Keratinocyte (primary cell): ENCODE results near the gene MBD1. TPM values are rescaled to one million over a fixed set of nuclear protein-coding genes. Genes with fewer than 3 reads are reported as not detected.

ENCODE experiments used
- DNase-seq: peaks from one replicate; pipeline ENCODE4 v3.0.0-alpha.2; 2011; ENCODE audit warnings: low read depth, missing footprints, low spot score
- FAIRE-seq: peaks from 2 replicates; lab custom pipeline; 2011; peaks lifted over from hg19 to GRCh38; lab: Jason Lieb, UNC
- H2AFZ ChIP-seq: 2 replicates; pipeline ENCODE4 v1.6.0; 2012; ENCODE audit warnings: low read length, control low read depth, inconsistent platforms; ENCODE audit not compliant: control insufficient read depth
- H3K27ac ChIP-seq: 2 replicates; pipeline ENCODE4 v1.5.1; 2011; ENCODE audit warnings: low read length; ENCODE audit not compliant: control insufficient read depth, insufficient read depth
- H3K27me3 ChIP-seq: 3 replicates; pipeline ENCODE4 v1.6.0; 2011; ENCODE audit warnings: low read length; ENCODE audit not compliant: control insufficient read depth, insufficient read depth; ENCODE audit errors: extremely low read depth
- H3K36me3 ChIP-seq, 2 experiments: 2 replicates in 1 of 2; 3 replicates in 1 of 2; pipeline ENCODE4 v1.5.1; 2011; ENCODE audit warnings: low read length in 2 of 2, mild to moderate bottlenecking in 1 of 2; ENCODE audit not compliant: control insufficient read depth in 2 of 2, insufficient read depth in 2 of 2; ENCODE audit errors: extremely low read depth in 1 of 2
- H3K4me1 ChIP-seq: 3 replicates; pipeline ENCODE4 v1.5.1; 2011; ENCODE audit warnings: low read length; ENCODE audit not compliant: control insufficient read depth, insufficient read depth; ENCODE audit errors: extremely low read depth
- H3K4me2 ChIP-seq: 3 replicates; pipeline ENCODE4 v1.6.0; 2011; ENCODE audit warnings: low read depth, low read length; ENCODE audit not compliant: control insufficient read depth, insufficient read depth; ENCODE audit errors: extremely low read depth
- H3K4me3 ChIP-seq, 3 experiments: fragments of 200-600 bp in 1 of 3; sonication (generic) in 1 of 3; 2 replicates in 2 of 3; 3 replicates in 1 of 3; pipeline ENCODE4 v1.5.1; 2011 to 2016; ENCODE audit warnings: low read length in 3 of 3, mild to moderate bottlenecking in 3 of 3, control low read depth in 2 of 3, inconsistent platforms in 1 of 3, low read depth in 1 of 3, mixed read lengths in 1 of 3, mixed run types in 1 of 3, moderate library complexity in 1 of 3; ENCODE audit not compliant: control insufficient read depth in 2 of 3, insufficient read depth in 2 of 3; ENCODE audit errors: extremely low read depth in 1 of 3
- H3K79me2 ChIP-seq: 2 replicates; pipeline ENCODE4 v1.6.0; 2012; ENCODE audit warnings: low read length; ENCODE audit not compliant: control insufficient read depth, insufficient read depth
- H3K9ac ChIP-seq: 3 replicates; pipeline ENCODE4 v1.6.0; 2011; ENCODE audit warnings: low read length; ENCODE audit not compliant: control insufficient read depth, insufficient read depth; ENCODE audit errors: extremely low read depth
- H3K9me1 ChIP-seq: 3 replicates; pipeline ENCODE4 v1.6.0; 2011; ENCODE audit warnings: low read length; ENCODE audit not compliant: control insufficient read depth, insufficient read depth; ENCODE audit errors: extremely low read depth
- H3K9me3 ChIP-seq: 2 replicates; pipeline ENCODE4 v1.5.1; 2012; ENCODE audit warnings: low read depth, low read length; ENCODE audit not compliant: control insufficient read depth
- H4K20me1 ChIP-seq: 3 replicates; pipeline ENCODE4 v1.6.0; 2011; ENCODE audit warnings: low read length; ENCODE audit not compliant: control insufficient read depth, insufficient read depth; ENCODE audit errors: extremely low read depth
- EZH2 ChIP-seq: IDR thresholded peaks from one replicate; pipeline ENCODE4 v1.6.1; 2012; ENCODE audit warnings: inconsistent platforms, mild to moderate bottlenecking, low read length, moderate library complexity
- dilution Hi-C: fragments of 300-500 bp; cut with MboI; formaldehyde crosslinking; loops from one replicate; pipeline ENCODE4 v1.7.0; 2020; ENCODE audit warnings: low sequenced_read_pairs; ENCODE audit not compliant: extremely low pct_ligation_motif_present
- polyA plus RNA-seq, 5 experiments: library from polyadenylated mRNA; depleted of rRNA in 3 of 5; stranded (reverse) in 3 of 5; stranded (forward) in 1 of 5; unstranded in 1 of 5; fragments of >200 nt; gene quantifications; 1 replicate in 1 of 5; 2 replicates in 3 of 5; 3 replicates in 1 of 5; pipeline versions ENCODE4 v1.2.1 to v1.2.3, GENCODE V29; 2011 to 2012; ENCODE audit warnings: missing spikeins in 2 of 5, low read depth in 1 of 5, low replicate concordance in 1 of 5
- TF ChIP-seq, protein P1 (sequence below), 3 experiments: IDR thresholded peaks in 1 of 3; conservative IDR thresholded peaks in 1 of 3; optimal IDR thresholded peaks in 1 of 3; 2 replicates in 2 of 3; 3 replicates in 1 of 3; pipeline versions ENCODE3 to v1.5.1; 2011; ENCODE audit warnings: low read length in 3 of 3, mild to moderate bottlenecking in 3 of 3, moderate library complexity in 2 of 3, control low read depth in 1 of 3, inconsistent platforms in 1 of 3; ENCODE audit not compliant: insufficient read depth in 2 of 3; ENCODE audit errors: extremely low read depth in 1 of 3

MBD1 gene
- polyA plus RNA-seq, 1 donor (not counting 4 experiments of a cell fraction or from before 2014, with no cell fraction given), result 64.2 TPM

DNA sequence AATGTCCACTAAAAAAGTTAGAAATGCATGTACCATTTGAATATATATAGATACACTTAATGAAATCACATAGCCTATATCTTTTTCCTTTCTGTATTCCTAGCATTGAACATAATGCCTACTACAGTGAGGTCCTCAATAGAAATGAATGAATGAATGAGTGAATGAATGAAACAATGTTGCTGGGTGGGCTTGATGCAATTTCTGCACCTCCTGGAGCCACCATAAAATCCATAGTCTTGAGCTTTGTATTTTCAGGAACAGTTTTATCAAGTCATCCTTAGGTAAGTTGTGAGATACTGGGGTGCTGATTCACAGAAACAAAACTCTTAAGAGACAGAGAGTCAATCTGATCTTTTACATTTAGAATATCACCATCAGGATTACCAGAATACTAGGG, 18.3 kb downstream of the MBD1 start:
- no peak overlapping the region for H3K27ac ChIP-seq
- H3K9ac ChIP-seq, result no peak overlapping the region
- H4K20me1 ChIP-seq, result no peaks in the 10 kb centered on the region
- no peaks in the 10 kb centered on the region for H3K9me3 ChIP-seq
- TF ChIP-seq EZH2, result no peak
- DNase-seq (no peak), FAIRE-seq (no peak)
- H3K4me2 ChIP-seq, result no peak overlapping the region
- no peaks in the 10 kb centered on the region for H3K9me1 ChIP-seq
- H3K79me2 ChIP-seq, result no peaks in the 10 kb centered on the region
- peaks cover 7% of the 10 kb centered on the region for H3K4me1 ChIP-seq
- H2AFZ ChIP-seq, result no peak overlapping the region
- H3K27me3 ChIP-seq, result no peaks in the 10 kb centered on the region
- H3K4me3 ChIP-seq, result no peak overlapping the region
- no peaks in the 10 kb centered on the region for H3K36me3 ChIP-seq
- dilution Hi-C loops, result no loop called here

DNA sequence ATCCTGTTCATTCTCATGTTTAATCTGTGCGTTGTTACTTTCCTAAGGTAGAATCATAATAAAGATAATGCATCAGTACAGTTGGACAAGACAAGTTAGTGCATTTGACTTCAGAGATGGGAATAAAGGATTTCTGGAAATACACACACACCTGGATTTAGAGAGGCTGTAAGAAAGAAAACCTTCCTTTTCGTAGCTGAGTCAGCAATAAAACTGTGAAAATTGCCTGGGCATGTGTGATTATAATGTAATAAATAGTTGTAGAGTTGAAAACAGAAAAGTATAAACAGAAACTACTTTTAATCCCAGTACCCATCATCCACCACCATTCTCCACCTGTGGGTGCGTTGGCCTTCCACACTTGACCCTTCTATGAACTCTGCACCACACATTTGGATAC, 30.4 kb downstream of the MBD1 start:
- Histone ChIP-seq H3K4me1 (no peaks in the 10 kb centered on the region), H2AFZ (no peak overlapping the region), H3K9me3 (no peaks in the 10 kb centered on the region), H3K4me2 (no peak overlapping the region), H4K20me1 (no peaks in the 10 kb centered on the region), H3K4me3 (no peak overlapping the region), H3K9me1 (no peaks in the 10 kb centered on the region), H3K27ac (no peak overlapping the region), H3K27me3 (no peaks in the 10 kb centered on the region), H3K79me2 (no peaks in the 10 kb centered on the region), H3K36me3 (no peaks in the 10 kb centered on the region), H3K9ac (no peak overlapping the region)
- TF ChIP-seq, protein P1, sequence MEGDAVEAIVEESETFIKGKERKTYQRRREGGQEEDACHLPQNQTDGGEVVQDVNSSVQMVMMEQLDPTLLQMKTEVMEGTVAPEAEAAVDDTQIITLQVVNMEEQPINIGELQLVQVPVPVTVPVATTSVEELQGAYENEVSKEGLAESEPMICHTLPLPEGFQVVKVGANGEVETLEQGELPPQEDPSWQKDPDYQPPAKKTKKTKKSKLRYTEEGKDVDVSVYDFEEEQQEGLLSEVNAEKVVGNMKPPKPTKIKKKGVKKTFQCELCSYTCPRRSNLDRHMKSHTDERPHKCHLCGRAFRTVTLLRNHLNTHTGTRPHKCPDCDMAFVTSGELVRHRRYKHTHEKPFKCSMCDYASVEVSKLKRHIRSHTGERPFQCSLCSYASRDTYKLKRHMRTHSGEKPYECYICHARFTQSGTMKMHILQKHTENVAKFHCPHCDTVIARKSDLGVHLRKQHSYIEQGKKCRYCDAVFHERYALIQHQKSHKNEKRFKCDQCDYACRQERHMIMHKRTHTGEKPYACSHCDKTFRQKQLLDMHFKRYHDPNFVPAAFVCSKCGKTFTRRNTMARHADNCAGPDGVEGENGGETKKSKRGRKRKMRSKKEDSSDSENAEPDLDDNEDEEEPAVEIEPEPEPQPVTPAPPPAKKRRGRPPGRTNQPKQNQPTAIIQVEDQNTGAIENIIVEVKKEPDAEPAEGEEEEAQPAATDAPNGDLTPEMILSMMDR (optimal IDR thresholded peaks at IDR 0.05 in 1 of 3, IDR thresholded peaks at IDR 0.05 in 1 of 3, conservative IDR thresholded peaks at IDR 0.05 in 1 of 3; ENCODE audit: extremely low read depth in 1 of 3, insufficient read depth in 2 of 3, low read length in 3 of 3), result no peak
- no peak for TF ChIP-seq EZH2
- FAIRE-seq (no peak), DNase-seq (no peak)
- dilution Hi-C loops, result no loop called here

DNA sequence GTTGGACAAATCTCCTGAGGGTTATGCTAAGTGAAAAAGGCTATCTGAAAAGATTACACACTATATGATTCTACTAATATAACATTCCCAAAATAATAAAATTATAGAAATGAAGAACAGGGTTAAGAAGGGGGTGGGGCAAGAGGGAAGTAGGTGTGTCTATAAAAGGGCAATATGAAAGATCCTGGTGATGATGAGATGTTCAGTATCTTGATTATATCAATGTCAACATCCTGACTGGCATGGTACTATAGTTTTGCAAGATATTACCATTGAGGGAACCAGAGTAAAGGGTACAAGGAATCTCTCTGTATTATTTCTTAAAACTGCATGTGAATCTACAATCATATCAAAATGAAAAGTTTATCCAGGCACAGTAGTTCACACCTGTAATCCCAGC, 31.7 kb downstream of the MBD1 start:
- no peak for TF ChIP-seq EZH2
- TF ChIP-seq, protein P1 (optimal IDR thresholded peaks at IDR 0.05 in 1 of 3, IDR thresholded peaks at IDR 0.05 in 1 of 3, conservative IDR thresholded peaks at IDR 0.05 in 1 of 3; ENCODE audit: extremely low read depth in 1 of 3, insufficient read depth in 2 of 3, low read length in 3 of 3), result no peak
- Histone ChIP-seq H3K36me3 (no peaks in the 10 kb centered on the region), H3K9me1 (no peaks in the 10 kb centered on the region), H3K9me3 (no peaks in the 10 kb centered on the region), H3K9ac (no peak overlapping the region), H3K4me2 (no peak overlapping the region), H3K27ac (no peak overlapping the region), H3K4me3 (no peak overlapping the region), H2AFZ (no peak overlapping the region), H4K20me1 (no peaks in the 10 kb centered on the region), H3K4me1 (no peaks in the 10 kb centered on the region), H3K79me2 (no peaks in the 10 kb centered on the region), H3K27me3 (no peaks in the 10 kb centered on the region)
- DNase-seq, result no peak
- dilution Hi-C loops, result no loop called here
- no peak for FAIRE-seq
